ENCODE measurements around the gene GPR179. TPM values are rescaled to one million over a fixed set of nuclear protein-coding genes. Genes with fewer than 3 reads are reported as not detected.
"Not testable (repeated sequence)": the region's sequence is repeated elsewhere in the genome, so short reads cannot be mapped to it uniquely, and the experiment has no call there.

GPR179 gene
- total RNA-seq, 1 experiment from 2014 or later = not detected

GRCh38 chr17:38295602-38296365, 48.0 kb downstream of the GPR179 start:
- not testable (repeated sequence) for H3K9me3 ChIP-seq, H3K36me3 ChIP-seq, H3K27me3 ChIP-seq, H3K4me3 ChIP-seq, DNase-seq

DNA sequence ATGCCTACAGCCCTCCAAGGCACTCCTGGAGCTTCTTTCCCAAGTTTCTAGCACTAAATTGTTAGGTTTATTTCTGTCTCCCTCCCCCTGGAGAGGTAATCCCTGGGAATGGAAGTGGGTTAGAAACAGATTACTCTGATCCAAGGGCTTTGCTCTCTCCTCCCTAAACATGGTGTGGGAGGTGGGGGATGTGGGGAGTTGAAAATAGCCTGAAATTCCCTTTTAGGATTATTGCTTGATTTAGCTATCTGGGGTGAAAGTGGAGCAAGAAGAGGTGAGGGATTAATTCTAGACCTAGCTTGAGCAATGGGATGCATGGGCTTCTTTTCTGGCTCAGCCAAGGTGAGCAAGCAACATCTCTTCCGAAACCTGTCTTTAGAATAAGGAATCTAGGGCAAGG, 54.0 kb downstream of the GPR179 start:
- H3K9me3 ChIP-seq, H3K36me3 ChIP-seq, DNase-seq, H3K27me3 ChIP-seq, H3K4me3 ChIP-seq: not testable (repeated sequence)

- H3K27me3 ChIP-seq, H3K9me3 ChIP-seq, H3K4me3 ChIP-seq, H3K36me3 ChIP-seq: not testable (repeated sequence)
- peak; percentile 9 for DNase-seq
Measured at GRCh38 chr17:38288217-38288827, 55.4 kb downstream of the GPR179 start.

DNA sequence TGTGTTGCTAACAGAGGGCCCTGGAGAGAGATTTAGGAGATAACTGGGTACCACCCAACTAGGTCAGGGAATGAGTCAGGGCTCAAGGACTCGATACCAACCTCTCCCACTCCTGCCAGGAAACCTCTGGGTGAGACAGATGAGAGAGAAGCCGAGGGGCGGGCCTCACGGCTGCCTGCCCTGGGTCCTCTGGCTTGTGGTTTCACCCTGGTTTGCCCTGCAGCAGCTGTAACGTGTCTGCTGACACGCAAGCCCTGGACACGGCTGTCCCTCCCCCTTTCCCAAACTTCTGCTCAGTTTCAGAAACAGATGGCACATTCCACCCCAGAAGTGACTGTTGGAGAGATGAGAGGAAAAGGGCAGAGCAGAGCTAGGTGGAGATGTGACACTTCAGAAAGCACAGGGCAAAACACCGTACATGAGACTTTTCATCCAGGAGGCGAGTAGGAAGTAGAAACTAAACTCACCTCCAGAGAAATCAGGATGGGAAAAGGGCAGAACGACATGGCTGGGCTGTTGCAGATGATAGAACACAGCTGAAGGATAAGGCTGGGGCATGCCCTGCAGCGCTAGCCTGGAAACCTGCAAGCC, 57.2 kb downstream of the GPR179 start:
- peak; percentile 74 for DNase-seq
- H3K27me3 ChIP-seq, H3K36me3 ChIP-seq, H3K9me3 ChIP-seq, H3K4me3 ChIP-seq: not testable (repeated sequence)

DNA sequence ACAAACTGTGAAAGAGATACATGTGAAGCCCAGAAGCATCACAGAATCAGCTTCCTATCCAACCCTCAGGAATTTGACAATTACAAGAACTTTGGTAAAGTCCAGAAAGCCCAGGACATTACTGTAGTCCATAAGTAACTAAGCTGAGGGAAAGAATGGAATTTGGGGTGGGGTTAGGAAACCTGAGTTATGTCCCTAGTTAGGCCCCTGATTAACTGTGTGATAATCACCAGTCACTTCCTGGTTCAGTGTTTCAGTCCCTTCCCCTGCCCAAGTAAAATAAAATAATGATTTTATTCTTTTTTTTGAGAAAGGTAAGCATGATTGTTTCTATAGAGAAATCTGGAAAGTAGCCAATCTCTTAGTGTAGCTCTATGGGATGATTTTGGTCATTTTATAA, 57.8 kb downstream of the GPR179 start:
- H3K9me3 ChIP-seq, H3K27me3 ChIP-seq, H3K36me3 ChIP-seq, DNase-seq, H3K4me3 ChIP-seq: not testable (repeated sequence)

Other genes starting within 250 kb of the GPR179 start
- gene TBC1D3E, start 216.0 kb downstream of the GPR179 start, total RNA-seq (2014; rRNA removed; shearing (Covaris generic); ENCODE audit: low replicate concordance) = not detected in 2 replicates
- not detected in 2 replicates for gene TBC1D3, start 151.4 kb downstream of the GPR179 start, total RNA-seq (2014; rRNA removed; shearing (Covaris generic); ENCODE audit: low replicate concordance)
- gene MRPL45, start 46.8 kb downstream of the GPR179 start, total RNA-seq (2014; rRNA removed; shearing (Covaris generic); ENCODE audit: low replicate concordance) = 82.3 and 87.4 TPM in 2 replicates
- 13.6 and 17.4 TPM in 2 replicates for gene SOCS7, start 7.9 kb upstream of the GPR179 start, total RNA-seq (2014; rRNA removed; shearing (Covaris generic); ENCODE audit: low replicate concordance)
- 19.4 and 34.6 TPM in 2 replicates for gene ARHGAP23, start 84.5 kb upstream of the GPR179 start, total RNA-seq (2014; rRNA removed; shearing (Covaris generic); ENCODE audit: low replicate concordance)